Activated T-cell treated with anti-CD3 and anti-CD28 coated beads for 48 hours (primary cell): ENCODE data around the gene MCF2L2.
"Not testable (repeated sequence)": the region's sequence is repeated elsewhere in the genome, so short reads cannot be mapped to it uniquely, and the experiment has no call there.

Experiments
- DNase-seq: peaks from one replicate; pipeline ENCODE4 v3.0.0-alpha.2; 2020; ENCODE audit warnings: low read depth

MCF2L2 gene

DNA sequence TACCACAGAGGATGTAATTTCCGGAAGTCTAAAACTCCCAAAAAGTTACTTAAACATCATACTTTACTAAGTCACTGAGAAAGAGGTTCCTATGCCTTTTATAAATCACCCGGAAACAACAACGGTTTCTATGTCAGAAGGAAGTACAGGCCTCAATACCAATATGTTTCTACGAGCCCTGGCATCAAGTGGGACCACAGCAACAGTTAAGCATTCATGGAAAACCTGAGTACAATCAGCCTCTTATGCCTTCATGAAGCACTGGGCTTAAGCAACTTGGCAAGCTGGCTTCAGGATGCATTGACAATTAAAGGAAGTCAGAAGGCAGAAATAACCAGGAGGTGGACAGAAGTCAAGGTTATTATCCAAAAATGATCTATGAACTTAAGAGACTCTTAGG lies 194.5 kb downstream of the MCF2L2 start:
- no peak for DNase-seq

DNA sequence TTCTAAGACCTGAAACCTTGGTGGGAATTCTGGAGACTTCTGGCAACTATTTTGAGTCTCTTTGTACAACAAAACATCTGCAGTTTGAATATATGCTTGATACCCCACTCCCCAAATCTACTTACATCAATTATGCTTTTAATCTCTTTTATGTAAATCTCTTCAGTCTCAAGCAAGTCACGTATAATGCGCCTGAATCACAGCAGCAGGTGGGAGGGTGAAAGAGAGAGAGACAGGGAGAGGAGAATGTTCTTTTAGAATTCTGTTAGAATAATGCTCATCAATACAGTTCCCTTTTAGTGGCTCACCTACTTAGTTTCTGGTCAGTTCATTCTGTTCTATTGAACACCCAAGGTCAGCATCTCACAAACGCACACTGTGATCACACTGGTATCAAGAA lies 197.6 kb downstream of the MCF2L2 start:
- no peak for DNase-seq

DNA sequence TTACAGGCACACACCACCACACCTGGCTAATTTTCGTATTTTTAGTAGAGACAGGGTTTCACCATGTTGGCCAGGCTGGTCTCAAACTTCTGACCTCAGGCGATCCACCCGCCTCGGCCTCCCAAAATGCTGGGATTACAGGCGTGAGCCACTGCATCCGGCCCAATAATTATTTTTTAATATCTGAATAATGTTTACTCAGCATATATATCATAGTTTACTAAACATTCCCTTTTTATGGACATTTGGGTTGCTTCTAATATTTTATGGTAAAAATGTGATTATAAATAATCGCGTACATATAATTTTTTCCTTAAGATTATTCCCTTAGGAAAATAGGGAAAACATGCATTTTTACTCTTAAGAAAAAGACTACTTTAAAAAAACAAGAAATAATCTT lies 198.2 kb downstream of the MCF2L2 start:
- not testable (repeated sequence) for DNase-seq

DNA sequence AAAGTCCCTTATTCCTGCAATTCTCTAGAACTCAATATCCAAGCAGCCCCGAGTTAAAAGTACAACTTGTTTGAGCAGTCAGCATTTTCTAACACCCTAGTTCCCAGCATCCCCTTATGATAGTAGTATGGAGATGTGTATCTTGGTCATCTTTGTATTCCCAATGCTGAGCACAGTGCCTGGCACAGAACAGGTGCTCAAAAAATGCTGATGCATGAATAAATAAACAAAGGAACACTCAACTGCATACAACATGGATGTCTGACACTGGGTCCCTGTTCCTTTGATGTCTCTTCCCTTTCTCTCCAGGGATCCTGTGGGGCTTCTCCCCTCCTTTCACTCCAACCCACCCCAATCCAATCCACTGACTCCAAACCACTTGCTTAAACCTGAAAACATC lies 199.2 kb downstream of the MCF2L2 start:
- no peak for DNase-seq

DNA sequence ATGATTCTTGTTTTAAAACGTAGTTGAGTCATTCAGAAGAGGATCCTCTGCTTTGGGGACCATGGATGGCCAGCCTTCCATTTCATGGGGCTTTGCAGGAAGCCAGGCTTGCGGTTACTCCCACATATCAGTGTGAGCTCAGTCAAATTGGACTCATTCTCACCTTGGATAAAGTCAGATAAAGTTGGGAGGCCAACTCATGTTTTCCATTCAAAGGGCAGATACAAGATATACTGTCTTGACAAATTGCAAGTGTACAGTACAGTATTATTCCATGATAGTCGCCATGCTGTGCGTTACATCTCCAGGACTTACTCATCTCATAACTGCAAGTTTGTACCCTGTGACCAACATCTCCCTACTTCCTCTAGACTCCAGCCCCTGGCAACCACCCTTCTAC lies 200.8 kb downstream of the MCF2L2 start:
- DNase-seq: peak; percentile 19

DNA sequence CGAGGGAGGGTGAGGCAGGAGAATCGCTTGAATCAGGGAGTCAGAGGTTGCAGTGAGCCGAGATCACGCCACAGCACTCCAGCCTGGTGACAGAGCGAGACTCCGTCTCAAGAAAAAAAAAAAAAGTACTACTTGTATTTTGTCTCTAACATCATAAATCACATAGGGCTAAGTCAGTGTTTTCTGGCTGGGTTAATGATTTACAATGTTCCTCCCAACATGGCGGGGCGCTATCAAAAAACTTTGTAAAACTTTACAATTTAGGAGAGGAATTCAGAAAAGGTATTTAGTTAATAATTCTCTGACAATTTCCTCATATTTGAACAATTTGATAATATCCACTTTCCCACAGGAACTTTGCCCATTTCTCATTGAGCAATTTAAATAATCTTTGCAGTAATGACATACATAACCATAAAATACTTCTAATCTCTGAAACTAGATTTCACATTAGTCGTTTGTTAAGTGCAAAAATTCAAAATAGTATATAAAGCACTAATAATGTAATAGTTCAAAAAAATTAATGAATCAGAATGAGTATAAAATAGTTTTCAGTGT lies 202.0 kb downstream of the MCF2L2 start:
- no peak for DNase-seq

DNA sequence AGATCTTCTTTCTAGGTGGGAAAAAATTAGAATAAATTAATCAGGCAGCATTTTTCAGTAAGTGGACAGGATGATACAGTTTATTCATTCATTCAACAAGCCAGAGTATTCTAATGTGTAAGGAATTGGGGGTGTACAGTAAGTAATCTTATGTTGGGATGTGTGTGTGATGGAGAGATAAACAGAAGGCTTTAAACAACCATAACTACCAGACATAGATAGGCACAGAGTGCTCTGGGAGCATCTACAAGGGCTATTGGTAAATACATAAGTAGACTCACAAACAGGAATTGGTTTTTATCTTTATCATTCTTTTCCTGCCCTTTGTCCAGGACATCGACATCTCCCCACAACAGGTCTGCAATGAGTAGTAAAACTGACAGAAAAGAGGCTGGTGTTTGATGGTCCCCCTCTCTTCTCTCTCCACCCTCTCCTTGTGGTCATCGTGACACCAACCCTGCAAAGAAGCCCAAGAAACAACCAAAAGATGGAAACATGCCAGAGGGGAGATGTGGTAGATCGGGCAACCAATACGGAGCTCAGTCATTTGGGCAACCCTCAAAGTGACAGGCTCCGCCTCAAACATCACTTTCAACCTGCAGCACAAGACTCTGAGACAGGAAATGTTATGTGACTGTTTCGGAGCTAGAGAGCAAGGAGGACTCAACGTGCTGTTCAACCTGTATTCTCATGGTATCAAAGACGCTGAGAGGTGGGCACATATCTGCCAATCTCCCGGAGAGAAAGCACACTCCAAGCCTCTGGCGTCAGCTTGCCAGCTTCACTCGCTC lies 204.0 kb downstream of the MCF2L2 start:
- peak; percentile 34 for DNase-seq

DNA sequence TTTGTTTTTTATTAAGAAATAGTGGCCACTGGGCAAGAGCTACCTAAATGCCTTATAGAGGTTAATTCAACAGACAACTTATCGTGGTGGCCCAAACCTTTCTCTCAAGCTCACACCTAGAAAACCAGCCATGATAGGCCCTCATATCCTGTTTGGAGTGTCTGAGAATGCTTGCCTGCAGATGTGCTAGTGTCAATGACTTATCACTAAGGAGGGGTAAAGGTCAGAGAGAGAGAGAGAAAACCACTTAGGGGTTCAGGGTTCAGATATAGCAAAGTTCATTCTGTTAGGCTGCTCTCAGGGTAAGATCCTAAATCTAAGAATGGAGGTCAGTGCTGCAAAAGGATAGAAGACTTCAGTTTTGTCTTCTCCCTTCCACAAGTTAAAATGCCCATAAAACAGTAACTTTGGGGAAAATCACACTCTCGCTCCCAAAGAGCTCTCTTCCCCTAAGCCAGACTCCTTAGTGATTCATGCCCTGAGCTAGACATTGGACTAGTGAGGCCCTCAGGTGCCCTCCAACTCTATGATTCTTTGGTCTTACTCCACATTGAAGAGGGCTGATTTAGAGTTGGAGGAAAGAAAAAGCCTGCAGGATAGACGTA lies 205.7 kb downstream of the MCF2L2 start:
- no peak for DNase-seq

DNA sequence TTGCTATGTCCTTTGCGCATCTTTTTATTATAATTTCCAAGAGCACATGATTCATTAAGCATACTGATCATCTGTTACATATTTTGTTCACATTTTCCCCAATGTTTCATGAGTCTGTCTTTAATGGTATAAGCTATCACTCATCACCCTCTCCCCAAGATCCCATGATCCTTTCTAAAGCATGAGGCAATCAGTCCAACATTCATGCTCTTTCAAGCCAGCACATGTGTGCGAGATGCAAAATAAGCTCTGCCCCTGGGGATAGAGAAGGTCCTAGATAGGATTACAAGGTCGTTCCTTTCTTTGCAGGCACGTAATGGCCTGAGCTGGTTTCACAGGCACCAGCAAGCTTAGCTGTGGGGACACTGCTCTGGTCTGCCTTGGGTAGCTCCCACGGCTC lies 207.6 kb downstream of the MCF2L2 start:
- no peak for DNase-seq

DNA sequence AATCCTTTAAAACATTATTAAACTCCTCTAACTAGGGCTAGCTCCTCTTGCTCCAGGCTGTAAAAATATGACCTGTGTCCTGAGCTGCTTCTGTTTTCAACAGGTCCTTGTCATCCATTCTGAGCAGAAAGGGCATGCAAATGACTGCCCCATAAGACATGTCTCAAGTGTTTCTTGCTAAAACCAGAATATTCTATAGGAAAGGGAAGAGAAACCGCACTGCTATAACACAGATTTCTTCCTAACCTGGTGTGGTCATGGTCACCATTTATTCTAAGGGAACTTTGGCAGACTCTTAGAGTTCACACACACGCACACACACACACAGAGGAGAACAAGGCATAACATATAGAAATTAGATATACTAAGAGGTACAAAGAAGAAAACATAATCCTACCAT lies 209.6 kb downstream of the MCF2L2 start:
- DNase-seq: no peak

DNA sequence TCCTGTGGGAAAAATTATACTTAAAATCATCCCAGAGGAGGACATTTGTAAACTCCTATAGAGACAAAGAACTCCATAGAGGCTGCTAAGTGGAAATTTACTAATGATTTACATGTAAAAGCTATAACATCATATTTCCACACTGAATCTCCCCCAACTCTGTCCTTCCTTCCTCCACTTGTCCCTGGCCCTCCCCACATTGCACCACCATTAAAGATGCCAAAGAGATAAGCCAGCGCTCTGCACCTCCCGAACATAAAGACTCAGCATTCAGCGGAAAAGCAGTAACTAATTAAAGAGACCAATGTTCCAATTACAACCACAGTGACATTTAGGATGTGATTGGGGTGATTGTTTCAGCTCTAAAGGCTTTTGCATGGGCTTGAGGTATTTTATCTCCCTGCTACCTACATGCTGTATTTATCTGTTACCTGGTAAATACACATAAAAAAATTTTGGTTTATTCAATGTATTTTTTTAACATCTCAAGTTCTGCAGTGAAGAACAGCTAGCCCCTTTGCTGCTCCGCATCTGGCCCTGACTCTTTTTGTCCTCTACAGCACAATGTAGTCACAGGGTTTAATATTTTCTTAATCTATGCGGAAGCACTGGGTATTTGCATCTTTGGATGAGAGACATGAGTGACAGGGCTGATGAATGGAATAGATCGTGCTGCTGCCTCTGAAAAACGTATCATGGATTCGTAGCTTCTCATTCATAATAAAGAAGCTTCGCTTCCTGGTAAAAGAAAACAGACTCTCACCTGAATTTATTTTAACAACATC lies 210.7 kb downstream of the MCF2L2 start:
- no peak for DNase-seq

DNA sequence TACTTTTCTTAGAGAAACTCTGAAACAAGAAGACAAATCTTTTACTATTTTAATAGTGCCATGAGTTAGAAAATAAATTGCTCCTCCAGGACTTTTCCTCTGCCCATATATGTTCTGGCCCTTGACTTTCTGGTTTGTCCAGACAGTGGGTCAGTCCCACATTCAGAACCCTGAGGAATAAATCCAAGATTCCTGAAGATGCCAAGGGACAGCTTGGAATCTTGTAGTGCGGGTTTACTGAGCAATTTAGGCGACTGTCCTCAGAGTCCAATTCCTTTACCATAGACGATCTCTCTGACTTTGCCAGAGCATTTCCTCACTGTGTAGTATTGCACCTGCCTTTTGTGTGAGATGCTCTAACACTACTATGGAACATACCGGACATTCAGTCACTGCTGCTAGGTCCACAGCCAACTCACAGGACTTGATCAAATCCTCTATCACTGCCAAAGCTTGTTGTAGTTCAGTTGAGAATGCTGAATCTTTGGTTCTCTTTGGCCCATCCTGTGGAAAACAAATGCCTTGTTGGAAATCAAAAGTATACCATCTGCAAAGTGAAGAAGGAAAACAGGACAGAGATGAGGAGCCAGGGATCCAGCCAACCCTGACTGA lies 212.7 kb downstream of the MCF2L2 start:
- no peak for DNase-seq

DNA sequence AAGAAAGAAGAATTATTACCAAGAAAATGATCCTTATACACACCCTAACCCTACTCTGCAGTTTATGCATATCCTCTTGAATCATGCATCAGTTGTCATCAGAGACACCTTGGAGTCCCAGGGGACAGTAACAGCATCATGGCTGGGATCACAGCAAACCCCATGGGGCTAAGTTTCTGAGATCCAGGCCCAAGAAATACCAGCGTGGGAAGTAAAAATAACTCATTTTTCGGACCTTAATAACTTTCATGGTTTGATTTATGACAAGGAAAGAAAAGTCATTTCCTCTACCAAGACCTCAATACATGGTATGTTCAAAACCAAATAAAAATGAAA lies 214.2 kb downstream of the MCF2L2 start:
- DNase-seq: no peak

DNA sequence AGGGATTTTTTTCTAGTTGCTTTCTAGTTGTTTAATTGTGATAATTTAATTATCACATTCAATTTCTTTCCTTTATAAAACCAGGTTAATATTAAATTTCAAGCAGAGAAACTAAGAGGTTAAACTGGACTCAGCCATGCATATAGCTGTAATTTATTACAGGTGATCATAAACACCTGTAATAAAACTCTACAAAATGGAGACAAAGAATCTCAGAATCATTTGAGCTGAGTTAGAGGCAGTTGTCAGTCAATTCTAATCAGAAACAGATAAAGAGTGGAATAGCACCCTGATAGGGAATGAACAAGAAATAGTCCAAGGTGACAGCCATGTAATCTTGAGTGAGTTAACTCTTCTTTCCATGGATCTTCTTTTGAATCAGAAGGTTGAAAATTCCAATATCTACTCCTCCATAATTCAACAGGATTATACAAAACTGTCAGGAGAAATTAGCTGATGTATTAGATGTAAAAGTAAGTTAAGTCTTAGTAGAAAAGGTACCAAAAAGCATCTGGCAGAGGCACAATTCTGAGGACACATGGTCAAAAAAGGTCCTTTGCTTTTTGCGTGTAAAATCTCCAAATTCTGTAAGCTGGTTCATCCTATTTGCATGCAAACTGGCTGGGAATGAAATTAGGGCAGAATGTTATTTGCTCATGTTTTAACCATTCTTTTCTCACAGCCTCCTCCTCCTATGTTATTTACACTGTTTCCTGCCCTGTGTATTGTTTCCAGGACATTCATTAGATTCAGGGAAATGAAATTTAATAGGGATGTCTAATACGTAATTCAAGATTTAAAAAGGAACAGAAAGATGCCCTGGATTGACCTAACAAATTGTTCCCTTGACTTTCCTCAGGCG lies 214.8 kb downstream of the MCF2L2 start:
- no peak for DNase-seq

DNA sequence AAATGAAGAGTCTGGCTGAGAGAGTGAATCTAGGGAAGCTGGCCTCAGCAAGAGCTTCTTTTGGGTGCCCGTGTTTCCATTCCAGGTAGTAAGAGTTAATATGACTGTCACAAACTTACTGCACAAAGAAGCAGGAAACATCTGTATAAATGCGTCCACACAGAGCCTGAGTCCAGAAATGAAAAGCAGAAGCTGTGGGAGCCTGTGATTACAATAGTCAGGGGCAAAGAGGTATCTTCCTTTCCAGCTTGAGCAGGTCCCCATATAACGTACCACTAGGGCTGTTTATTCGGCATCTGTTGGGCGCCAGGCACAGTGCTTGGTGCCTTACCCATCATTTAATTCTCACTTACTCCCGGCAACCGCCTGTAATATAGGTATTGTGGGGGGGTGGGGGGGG lies 215.9 kb downstream of the MCF2L2 start:
- no peak for DNase-seq

DNA sequence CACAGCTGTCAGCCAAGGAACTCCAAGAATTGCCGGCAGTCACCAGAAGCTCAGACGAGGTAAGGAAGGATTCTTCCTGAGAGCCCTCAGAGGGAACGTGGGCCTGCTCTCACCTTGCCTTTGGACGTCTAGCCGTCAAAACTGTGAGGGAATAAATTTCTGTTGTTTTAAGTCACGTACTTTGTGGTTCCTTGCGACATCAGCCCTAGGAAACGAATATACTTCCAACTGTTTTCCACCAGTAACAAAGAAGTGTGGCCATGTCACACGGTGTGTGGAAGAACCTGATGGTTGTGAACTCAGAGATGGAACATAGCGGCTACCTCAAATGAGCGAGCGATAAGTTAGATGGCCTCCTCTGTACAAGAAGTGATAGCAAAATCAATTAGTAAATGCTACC lies 216.3 kb downstream of the MCF2L2 start:
- no peak for DNase-seq

DNA sequence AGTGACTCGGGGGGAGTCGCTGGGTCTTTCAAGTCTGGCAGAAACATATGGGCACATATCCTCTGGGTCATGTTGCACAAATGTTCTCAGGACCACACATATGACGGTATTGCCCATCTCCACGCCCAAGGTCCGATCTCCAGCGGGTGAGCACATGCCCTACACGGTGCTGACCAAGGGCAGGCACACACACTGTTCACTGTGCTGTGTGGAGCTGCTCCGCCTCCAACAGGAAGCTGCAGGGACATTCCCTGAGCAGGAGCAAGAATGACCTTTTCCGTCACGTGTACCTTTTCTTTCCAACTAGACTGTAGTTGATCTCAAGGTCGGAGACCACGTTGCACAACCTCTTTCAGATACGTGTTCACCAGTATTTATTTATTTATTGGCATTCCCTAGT lies 217.1 kb downstream of the MCF2L2 start:
- DNase-seq: no peak

DNA sequence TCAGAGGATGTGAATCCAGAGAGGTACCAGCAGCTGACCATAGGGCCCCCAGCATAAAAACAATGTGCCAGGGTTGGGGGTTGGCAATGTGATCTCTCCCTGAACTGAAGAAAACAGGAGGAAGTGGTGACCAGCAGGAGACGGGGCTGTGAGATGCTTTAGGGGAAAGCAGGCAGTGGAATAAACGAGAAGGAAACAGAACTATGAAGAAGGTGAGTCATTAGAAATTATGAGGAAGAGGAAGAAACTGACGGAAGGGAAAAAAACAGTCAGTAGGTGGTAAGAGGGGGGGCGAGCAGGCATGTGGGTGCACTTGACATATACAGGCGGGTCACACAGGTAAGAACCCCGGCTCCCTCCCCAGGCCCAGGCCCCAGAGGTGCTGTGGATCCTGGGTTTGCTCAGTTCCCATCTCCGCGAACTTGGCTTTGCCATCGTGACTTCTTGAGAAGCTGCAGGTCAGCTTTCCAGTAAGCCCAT lies 217.5 kb downstream of the MCF2L2 start:
- peak; percentile 32 for DNase-seq

DNA sequence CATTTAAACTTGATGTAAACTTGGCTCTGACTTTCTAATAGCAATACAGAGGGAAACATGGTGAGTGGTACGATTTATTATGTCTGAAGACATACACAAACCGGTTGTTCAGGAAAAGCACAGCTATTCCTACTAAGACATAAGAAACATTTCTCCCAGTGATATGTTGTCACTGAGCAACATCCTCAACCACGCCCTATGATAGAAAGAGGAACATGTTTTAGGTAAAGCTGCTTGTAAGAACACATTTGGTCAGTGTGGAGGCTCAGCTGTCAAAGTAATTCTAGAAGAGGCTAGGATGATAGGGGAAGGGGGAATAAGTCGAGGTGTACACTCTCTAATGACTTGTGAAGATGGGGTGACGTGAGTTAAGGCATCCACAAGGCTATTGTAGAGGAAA lies 218.1 kb downstream of the MCF2L2 start:
- no peak for DNase-seq

DNA sequence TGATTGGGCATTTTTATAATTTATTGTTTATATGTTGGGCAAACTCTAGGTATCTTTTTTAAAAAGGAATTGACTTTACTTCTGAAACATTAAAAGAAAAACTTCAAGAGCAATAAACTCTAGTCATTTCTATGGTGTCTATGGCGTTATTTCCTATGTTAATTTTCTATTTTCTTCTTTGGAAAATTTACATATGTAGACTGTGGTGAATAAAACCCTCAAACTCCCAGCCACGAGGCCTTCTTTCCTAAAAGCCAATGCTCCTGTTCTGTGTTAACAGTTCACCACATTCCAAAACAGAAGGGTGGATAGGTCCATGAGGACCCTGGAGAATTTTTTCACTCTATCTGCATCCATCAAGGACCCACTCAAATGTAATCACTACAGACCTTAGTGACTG lies 219.6 kb downstream of the MCF2L2 start:
- no peak for DNase-seq

DNA sequence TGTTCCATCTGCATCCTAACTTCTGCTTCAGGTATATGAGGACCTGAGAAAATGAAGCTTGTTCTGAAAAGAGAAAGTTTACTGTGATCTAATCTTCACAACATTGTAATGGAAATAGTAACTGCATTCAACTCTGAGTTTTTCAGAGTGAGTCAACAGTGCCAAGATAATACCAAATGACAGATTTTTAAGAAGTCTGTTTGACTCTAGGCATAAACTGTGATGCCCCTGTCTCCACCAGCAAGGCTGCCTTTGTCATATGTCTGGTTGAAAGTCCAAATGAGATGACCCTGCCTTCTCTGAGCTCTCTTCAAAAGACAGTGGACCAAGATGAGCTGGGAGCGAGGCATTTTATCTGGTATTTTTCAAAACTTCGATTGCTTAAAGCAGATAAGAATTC lies 220.2 kb downstream of the MCF2L2 start:
- no peak for DNase-seq
